ENCODE results near the gene UBASH3B.
A peak's percentile ranks its signal among the peaks of the same experiment; 100 is the strongest.

UBASH3B gene

GRCh38 chr11:122799406-122800105, 144.0 kb downstream of the UBASH3B start:
- no peak for ATAC-seq
- Mint-ChIP-seq H3K4me3 (no peak overlapping the region), H3K27me3 (no peaks in the 10 kb centered on the region), H3K27ac (no peak overlapping the region), H3K4me1 (peaks cover 31% of the 10 kb centered on the region), H3K9me3 (no peaks in the 10 kb centered on the region)
- no peak for DNase-seq

DNA sequence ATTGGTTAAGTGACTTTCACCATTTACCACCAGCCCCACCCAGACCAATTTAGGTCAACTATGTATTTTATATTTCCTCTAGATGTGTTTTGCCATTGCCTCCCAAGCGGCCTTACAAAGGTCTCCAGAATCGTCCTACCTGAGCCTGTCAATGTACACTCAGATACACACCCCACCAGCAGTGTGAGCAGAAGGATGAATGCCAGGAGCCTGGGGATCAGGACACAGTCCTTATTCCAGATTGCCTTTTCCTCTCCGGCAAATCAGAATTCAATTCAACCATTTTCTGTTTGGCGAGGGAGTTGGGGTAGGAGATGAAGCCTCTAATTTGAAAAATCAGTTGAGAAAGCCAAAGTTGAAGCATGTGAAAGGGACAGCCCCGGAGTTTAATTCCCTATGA, 147.4 kb downstream of the UBASH3B start:
- Mint-ChIP-seq H3K27ac (peak overlapping the region in 1 of 2 donors; percentile 77), H3K4me1 (peaks cover 51% of the 10 kb centered on the region), H3K27me3 (no peaks in the 10 kb centered on the region), H3K4me3 (no peak overlapping the region), H3K9me3 (no peaks in the 10 kb centered on the region)
- DNase-seq (no peak), ATAC-seq (no peak)

- peak overlapping the region; percentile 77 to 83 for H3K27ac Mint-ChIP-seq
- peaks cover 55% of the 10 kb centered on the region for H3K4me1 Mint-ChIP-seq
- H3K27me3 Mint-ChIP-seq = no peaks in the 10 kb centered on the region
- no peaks in the 10 kb centered on the region for H3K9me3 Mint-ChIP-seq
- ATAC-seq (no peak), DNase-seq (no peak)
- H3K4me3 Mint-ChIP-seq = no peak overlapping the region
Measured at GRCh38 chr11:122803306-122803705, 147.8 kb downstream of the UBASH3B start.

GRCh38 chr11:122803716-122804115, 148.2 kb downstream of the UBASH3B start:
- Mint-ChIP-seq H3K4me3 (no peak overlapping the region), H3K27me3 (no peaks in the 10 kb centered on the region), H3K27ac (peak overlapping the region; percentile 77 to 83), H3K4me1 (peaks cover 59% of the 10 kb centered on the region), H3K9me3 (no peaks in the 10 kb centered on the region)
- no peak for ATAC-seq
- no peak for DNase-seq

DNA sequence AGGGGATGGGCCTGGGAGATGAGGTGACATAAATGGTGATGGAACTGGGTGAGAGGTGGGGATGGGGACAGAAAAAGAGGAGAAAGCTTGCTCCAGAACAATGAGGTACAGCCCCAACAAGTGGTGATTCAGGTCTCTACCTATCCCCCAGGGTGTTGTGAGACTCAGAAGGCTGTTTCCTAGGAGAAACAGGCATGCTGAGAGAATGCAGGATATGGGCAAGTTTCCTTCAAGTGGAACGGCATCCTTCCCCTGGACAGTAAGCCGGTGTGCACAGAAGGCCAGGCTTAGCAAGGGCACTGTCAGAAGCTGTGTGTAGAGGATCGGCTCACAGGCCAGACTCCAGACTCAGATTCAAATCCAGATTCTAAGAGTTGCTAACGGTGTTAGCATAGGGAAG, 148.6 kb downstream of the UBASH3B start:
- DNase-seq (no peak), ATAC-seq (no peak)
- Mint-ChIP-seq H3K4me3 (no peak overlapping the region), H3K4me1 (peaks cover 64% of the 10 kb centered on the region), H3K27ac (no peak overlapping the region), H3K9me3 (no peaks in the 10 kb centered on the region), H3K27me3 (no peaks in the 10 kb centered on the region)

- Mint-ChIP-seq H3K4me3 (no peak overlapping the region), H3K27ac (no peak overlapping the region), H3K9me3 (no peaks in the 10 kb centered on the region), H3K4me1 (peaks cover 70% of the 10 kb centered on the region), H3K27me3 (no peaks in the 10 kb centered on the region)
- DNase-seq (no peak), ATAC-seq (no peak)
Measured at GRCh38 chr11:122804796-122805195, 149.3 kb downstream of the UBASH3B start.

DNA sequence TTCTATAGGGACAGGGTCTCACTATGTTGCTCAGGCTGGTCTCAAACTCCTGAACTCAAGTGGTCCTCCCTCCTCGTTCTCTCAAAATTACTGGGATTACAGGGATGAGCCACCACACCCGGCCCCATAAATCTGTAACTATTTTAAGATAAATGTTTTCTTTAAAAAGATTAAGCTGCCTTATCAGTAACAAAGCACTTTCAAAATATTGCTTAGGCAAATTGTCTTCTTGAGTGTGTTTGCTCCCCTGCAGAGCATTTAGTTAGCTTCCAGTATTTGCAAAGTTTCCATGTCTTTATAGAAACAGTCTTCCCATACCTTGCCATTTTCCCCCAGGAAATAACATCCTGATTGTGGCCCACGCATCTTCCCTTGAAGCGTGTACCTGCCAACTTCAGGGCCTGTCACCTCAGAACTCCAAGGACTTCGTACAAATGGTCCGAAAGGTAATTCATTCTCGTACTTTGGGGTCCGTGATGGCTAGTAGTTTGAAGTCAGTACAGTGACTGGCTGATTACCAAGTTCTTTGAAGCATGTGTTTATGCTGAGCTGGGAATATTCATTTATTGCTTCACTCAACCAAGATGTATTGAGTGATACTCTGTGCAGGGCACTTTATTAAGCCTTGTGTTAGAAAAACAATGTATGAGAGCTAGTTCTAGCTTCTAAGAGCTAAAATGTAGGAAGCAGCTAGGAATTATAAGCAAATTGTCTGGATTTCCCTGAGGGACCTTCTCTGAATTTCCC, 152.4 kb downstream of the UBASH3B start:
- Mint-ChIP-seq H3K4me3 (peak overlapping the region in 1 of 2 donors; percentile 57), H3K27me3 (no peaks in the 10 kb centered on the region), H3K27ac (peak overlapping the region; percentile 12 to 73), H3K9me3 (no peaks in the 10 kb centered on the region), H3K4me1 (peaks cover 93% of the 10 kb centered on the region)
- no peak for DNase-seq
- peak; percentile 12 for ATAC-seq

DNA sequence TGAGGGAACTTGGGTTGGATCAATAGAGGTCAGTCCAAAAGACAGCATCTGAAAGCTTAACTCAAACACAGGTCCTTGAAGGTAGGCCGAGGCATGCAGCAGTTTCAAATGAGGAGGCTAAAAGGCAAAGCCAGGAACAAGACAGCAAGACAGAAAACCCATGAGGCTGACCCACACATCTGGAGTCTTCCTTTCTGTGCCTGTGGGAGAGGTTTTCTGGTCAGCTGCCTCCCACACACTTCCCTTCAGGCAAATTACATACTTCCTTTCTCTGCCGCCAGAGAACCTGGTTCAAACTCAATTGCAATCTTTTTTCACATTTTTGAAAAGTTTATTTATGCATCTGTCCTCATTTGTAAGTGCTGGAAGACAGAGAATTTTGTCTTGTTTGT, 153.0 kb downstream of the UBASH3B start:
- DNase-seq (no peak), ATAC-seq (peak; percentile 61)
- peak overlapping the region; percentile 12 to 73 for H3K27ac Mint-ChIP-seq
- H3K4me3 Mint-ChIP-seq = peak overlapping the region; percentile 54 to 57
- H3K27me3 Mint-ChIP-seq = no peaks in the 10 kb centered on the region
- peaks cover 93% of the 10 kb centered on the region for H3K4me1 Mint-ChIP-seq
- H3K9me3 Mint-ChIP-seq = no peaks in the 10 kb centered on the region

DNA sequence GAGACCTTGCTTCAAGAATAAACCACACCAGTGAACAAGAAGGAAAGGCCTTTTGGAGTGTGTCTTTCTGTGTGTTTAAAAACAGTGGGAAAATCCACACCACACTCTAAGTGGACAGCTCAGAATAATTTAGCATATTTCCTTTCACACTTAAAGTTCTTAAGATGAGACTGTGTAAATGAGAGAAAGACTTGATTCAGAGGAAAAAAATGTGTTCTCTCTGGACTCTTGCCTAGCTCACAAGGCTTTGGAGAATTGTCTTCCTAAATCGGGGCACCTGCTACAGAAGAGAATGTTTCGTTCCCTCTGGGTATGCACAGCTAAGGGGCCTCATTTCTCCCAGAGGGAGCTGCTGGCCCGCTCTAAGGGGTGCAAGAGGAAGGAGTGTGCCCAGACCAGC, 154.3 kb downstream of the UBASH3B start:
- H3K4me1 Mint-ChIP-seq = peaks cover 90% of the 10 kb centered on the region
- no peak overlapping the region for H3K4me3 Mint-ChIP-seq
- DNase-seq (no peak), ATAC-seq (no peak)
- H3K27ac Mint-ChIP-seq = no peak overlapping the region
- H3K27me3 Mint-ChIP-seq = no peaks in the 10 kb centered on the region
- no peaks in the 10 kb centered on the region for H3K9me3 Mint-ChIP-seq

GRCh38 chr11:122811721-122812120, 156.2 kb downstream of the UBASH3B start:
- Mint-ChIP-seq H3K9me3 (no peaks in the 10 kb centered on the region), H3K4me3 (no peak overlapping the region)

GRCh38 chr11:122812638-122813037, 157.1 kb downstream of the UBASH3B start:
- peaks cover 0 to 5% of the 10 kb centered on the region in 2 donors for H3K9me3 Mint-ChIP-seq
- peaks cover 79% of the 10 kb centered on the region for H3K4me1 Mint-ChIP-seq
- ATAC-seq (no peak), DNase-seq (no peak)
- H3K27me3 Mint-ChIP-seq = no peaks in the 10 kb centered on the region
- H3K27ac Mint-ChIP-seq = no peak overlapping the region
- peak overlapping the region; percentile 3 to 32 for H3K4me3 Mint-ChIP-seq

More at GRCh38 chr11:122811721-122812120, 156.2 kb downstream of the UBASH3B start:
- Mint-ChIP-seq H3K27me3 (no peaks in the 10 kb centered on the region), H3K4me1 (peaks cover 81% of the 10 kb centered on the region), H3K27ac (no peak overlapping the region)
- no peak for ATAC-seq
- DNase-seq = no peak

DNA sequence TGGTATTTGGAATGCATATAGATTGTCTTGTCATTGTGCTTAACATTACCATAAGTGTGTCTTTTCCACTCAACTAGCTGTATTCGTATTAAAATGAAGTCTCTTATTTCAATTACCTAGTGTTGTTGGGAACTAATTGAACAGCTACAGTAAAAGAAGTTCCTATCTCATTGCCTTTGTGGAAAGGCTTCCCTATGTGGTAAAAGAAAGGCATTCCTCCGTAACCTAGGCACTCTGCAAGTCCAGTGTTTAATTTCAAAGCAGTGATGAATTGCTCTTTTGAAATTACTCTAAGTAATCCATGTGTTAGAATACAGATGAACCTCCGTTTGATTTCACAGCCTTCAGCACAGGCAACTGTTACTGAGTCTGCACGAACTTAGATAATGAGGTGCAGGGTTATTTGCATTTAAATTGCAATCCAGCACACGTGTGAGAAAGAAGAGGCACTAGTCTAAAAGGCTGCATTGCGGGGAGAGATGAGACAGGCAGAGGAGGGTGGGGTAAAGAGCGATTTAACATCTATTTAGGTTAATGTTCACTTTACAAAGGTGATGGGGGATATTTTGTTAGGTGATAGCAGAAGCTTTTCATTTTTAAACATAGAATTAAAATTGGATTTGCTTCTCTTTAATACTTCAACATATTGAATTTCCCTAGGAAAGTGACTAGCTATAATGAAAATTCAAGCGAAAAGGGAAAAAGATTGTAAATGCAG, 157.8 kb downstream of the UBASH3B start:
- no peak for ATAC-seq
- peaks cover 73% of the 10 kb centered on the region for H3K4me1 Mint-ChIP-seq
- H3K9me3 Mint-ChIP-seq = peaks cover 3 to 5% of the 10 kb centered on the region in 2 donors
- no peak overlapping the region for H3K4me3 Mint-ChIP-seq
- no peak overlapping the region for H3K27ac Mint-ChIP-seq
- DNase-seq = no peak
- H3K27me3 Mint-ChIP-seq = no peaks in the 10 kb centered on the region

DNA sequence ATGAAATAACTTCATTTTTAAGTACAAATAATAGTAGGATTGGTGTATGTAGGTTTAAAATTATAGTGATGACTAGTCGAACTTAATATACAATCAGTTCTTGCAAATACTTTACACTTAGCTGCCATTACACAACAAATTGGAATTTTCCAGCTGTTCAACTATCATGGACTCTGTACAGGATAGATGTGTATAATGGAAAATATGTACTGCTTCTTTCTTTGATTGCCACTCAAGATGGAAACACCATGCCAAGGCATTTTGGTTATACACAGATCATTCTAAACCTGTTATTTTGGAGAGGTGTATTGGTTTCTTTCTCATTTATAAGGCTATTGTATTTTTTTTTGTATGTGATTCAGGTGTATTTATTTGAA, 158.4 kb downstream of the UBASH3B start:
- no peaks in the 10 kb centered on the region for H3K27me3 Mint-ChIP-seq
- DNase-seq (no peak), ATAC-seq (no peak)
- H3K27ac Mint-ChIP-seq = no peak overlapping the region
- peaks cover 5 to 8% of the 10 kb centered on the region in 2 donors for H3K9me3 Mint-ChIP-seq
- peaks cover 67% of the 10 kb centered on the region for H3K4me1 Mint-ChIP-seq
- no peak overlapping the region for H3K4me3 Mint-ChIP-seq

- no peaks in the 10 kb centered on the region for H3K27me3 Mint-ChIP-seq
- H3K27ac Mint-ChIP-seq = peak overlapping the region in 1 of 2 donors; percentile 29
- peak; percentile 64 for ATAC-seq
- H3K4me1 Mint-ChIP-seq = peaks cover 62% of the 10 kb centered on the region
- no peak overlapping the region for H3K4me3 Mint-ChIP-seq
- peaks cover 8 to 14% of the 10 kb centered on the region in 2 donors for H3K9me3 Mint-ChIP-seq
- DNase-seq = no peak
Measured at GRCh38 chr11:122814401-122814800, 158.9 kb downstream of the UBASH3B start.

DNA sequence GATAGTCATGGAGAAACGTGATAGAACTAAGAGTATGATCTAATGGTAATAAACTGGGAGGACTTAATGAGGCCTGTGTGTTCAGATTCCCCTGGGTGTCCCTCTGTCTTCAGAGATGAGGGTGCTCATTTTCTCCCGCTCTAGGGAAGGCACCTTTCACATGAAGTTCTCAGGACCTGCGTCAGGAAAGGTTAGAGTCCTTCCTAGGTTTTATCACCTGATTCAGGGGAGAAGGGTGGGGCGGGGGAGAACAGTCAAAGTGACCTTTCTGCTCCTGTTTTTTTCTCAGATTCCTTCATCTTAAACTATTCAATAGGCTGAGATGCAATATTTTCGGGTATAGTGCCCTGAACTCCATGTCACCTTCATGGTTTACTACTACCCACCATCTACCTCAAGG, 160.4 kb downstream of the UBASH3B start:
- ATAC-seq = no peak
- Mint-ChIP-seq H3K4me1 (peaks cover 49% of the 10 kb centered on the region), H3K4me3 (no peak overlapping the region)

More for the DNA sequence above, 160.4 kb downstream of the UBASH3B start:
- Mint-ChIP-seq H3K27ac (no peak overlapping the region), H3K9me3 (peaks cover 13 to 19% of the 10 kb centered on the region in 2 donors), H3K27me3 (no peaks in the 10 kb centered on the region)
- DNase-seq = no peak
